Measurements from ENCODE around the gene FAM234B.
A peak's percentile ranks its signal among the peaks of the same experiment; 100 is the strongest.

FAM234B gene

GRCh38 chr12:13117029-13117428, 72.8 kb downstream of the FAM234B start:
- DNase-seq (ENCODE audit: low spot score): no peak

- DNase-seq (ENCODE audit: low spot score): no peak
These were observed 75.6 kb downstream of the FAM234B start for GRCh38 chr12:13119826-13120225.

GRCh38 chr12:13120413-13120812, 76.2 kb downstream of the FAM234B start:
- no peak for DNase-seq (ENCODE audit: low spot score)

GRCh38 chr12:13121568-13121967, 77.4 kb downstream of the FAM234B start:
- DNase-seq (ENCODE audit: low spot score): no peak

- no peak for DNase-seq (ENCODE audit: low spot score)
These were observed 80.7 kb downstream of the FAM234B start for GRCh38 chr12:13124656-13125505.

- DNase-seq (ENCODE audit: low spot score): no peak
These were observed 81.8 kb downstream of the FAM234B start for GRCh38 chr12:13125996-13126395.

GRCh38 chr12:13126494-13126893, 82.3 kb downstream of the FAM234B start:
- DNase-seq (ENCODE audit: low spot score): peak; percentile 16

- no peak for DNase-seq (ENCODE audit: low spot score)
These were observed 83.3 kb downstream of the FAM234B start for GRCh38 chr12:13127444-13127843.

- no peak for DNase-seq (ENCODE audit: low spot score)
These were observed 84.2 kb downstream of the FAM234B start for GRCh38 chr12:13128291-13128965.

- DNase-seq (ENCODE audit: low spot score): no peak
These were observed 86.8 kb downstream of the FAM234B start for GRCh38 chr12:13130981-13131380.

Data from activated CD4-positive, alpha-beta T cell treated with anti-CD3 and anti-CD28 coated beads, Interleukin-2, Interleukin-4, amounts not matched to agents 100 ng/mL and 50 ng/mL, durations not matched to agents 16 hours and 8 hours (primary cell).